ENCODE results near the gene IFITM5. TPM values are rescaled to one million over a fixed set of nuclear protein-coding genes. Genes with fewer than 3 reads are reported as not detected.

IFITM5 gene
- total RNA-seq, 4 donors from 2014 or later, result not detected

DNA sequence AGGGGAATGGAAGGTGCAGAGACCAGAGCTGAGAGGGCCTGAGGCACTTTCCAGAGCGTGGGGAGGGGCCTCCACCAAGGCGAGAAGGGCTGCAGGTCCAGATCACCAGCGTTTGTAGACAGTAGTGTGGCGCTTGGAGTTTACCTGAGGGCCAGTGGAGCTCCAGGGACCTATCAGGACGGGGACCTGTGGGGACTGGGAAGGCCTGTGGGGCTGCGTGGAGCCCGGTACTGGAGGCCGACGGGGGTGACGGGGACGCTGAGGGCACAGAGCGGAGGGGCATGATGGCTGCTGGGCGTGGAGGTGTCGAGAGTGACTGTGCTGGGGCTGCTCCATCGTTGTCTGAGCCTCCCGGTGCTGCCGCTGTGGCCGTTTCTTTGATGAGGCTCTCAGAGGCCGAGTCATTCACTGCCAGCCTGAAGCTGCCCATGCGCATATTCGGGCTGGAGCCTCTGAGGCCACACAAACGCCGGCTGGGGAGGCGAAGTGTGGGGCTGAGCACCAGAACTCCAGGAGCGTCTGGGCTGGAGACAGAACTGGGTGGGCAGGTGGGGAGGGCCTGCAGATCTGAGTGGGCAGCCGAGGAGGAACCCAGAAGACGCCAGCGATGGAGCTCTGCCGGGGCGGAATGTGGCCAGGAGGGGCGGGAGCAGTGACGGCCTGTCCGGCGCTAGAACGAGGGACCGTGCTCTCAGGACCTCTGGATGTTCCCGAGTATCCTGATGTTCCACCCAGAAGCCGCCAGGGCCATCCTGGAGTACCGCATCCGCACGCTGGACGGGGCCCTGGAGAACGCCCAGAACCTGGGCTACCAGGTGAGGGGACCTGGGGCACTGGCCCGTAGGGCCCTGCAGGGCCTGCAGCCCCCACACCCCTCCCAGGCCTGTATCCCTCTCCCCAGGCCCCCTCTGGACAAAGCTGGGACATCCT lies 7.8 kb downstream of the IFITM5 start:
- Histone ChIP-seq H3K36me3 (no peaks in the 10 kb centered on the region), H3K27me3 (no peaks in the 10 kb centered on the region), H3K9me3 (no peaks in the 10 kb centered on the region), H3K4me1 (peaks cover 13 to 20% of the 10 kb centered on the region in 2 donors), H3K27ac (no peak overlapping the region), H3K4me3 (replicated peaks in 1 of 3) (no peak overlapping the region)
- 91 to 94% methylated on average over 39 of the region's 44 CpGs for WGBS, 2 donors
- TF ChIP-seq POLR2A (IDR thresholded peaks at IDR 0.05), result no peak
- TF ChIP-seq, protein P1, sequence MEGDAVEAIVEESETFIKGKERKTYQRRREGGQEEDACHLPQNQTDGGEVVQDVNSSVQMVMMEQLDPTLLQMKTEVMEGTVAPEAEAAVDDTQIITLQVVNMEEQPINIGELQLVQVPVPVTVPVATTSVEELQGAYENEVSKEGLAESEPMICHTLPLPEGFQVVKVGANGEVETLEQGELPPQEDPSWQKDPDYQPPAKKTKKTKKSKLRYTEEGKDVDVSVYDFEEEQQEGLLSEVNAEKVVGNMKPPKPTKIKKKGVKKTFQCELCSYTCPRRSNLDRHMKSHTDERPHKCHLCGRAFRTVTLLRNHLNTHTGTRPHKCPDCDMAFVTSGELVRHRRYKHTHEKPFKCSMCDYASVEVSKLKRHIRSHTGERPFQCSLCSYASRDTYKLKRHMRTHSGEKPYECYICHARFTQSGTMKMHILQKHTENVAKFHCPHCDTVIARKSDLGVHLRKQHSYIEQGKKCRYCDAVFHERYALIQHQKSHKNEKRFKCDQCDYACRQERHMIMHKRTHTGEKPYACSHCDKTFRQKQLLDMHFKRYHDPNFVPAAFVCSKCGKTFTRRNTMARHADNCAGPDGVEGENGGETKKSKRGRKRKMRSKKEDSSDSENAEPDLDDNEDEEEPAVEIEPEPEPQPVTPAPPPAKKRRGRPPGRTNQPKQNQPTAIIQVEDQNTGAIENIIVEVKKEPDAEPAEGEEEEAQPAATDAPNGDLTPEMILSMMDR (IDR thresholded peaks at IDR 0.05), result no peak
- intact Hi-C loops (cut with DNase I), result no loop called here
- no peak for DNase-seq

DNA sequence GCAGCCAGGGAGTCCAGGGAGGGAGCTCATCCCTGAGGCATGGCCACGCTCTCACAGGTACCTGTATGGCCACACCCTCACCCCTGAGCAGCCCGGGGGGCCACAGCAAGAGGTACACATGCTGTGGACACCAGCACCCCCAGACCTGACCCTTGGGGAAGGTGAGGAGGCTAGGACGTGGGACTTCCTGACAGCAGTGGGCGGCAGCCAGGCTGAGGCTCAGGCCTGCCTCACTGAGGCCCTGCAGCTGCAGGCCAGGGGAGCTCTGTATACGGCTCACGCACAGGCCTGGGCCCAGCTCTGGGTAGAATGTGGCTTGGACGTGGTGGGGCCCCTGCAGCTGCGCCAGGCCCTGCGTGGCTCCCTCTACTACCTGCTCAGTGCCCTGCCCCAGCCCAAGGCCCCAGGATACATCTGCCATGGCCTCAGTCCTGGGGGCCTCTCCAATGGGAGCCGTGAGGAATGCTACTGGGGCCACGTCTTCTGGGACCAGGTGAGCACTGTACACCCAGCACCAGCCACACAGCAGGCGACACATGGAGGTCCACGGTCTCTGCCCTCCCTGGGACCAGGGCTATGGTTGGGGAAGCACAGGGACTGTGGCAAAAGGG lies 8.6 kb downstream of the IFITM5 start:
- H3K36me3 ChIP-seq, result no peaks in the 10 kb centered on the region
- no peaks in the 10 kb centered on the region for H3K9me3 ChIP-seq
- TF ChIP-seq, protein P1 (IDR thresholded peaks at IDR 0.05), result no peak
- no peak for TF ChIP-seq POLR2A (IDR thresholded peaks at IDR 0.05)
- no peak overlapping the region for H3K4me3 ChIP-seq (replicated peaks in 1 of 3)
- WGBS, 2 donors, result 80 to 94% methylated on average over 1 to 5 of the region's 13 CpGs
- H3K27ac ChIP-seq, result no peak overlapping the region
- DNase-seq, result peak in 1 of 2 donors; percentile 1
- intact Hi-C loops (cut with DNase I), result no loop called here
- no peaks in the 10 kb centered on the region for H3K27me3 ChIP-seq
- H3K4me1 ChIP-seq, result peaks cover 13 to 20% of the 10 kb centered on the region in 2 donors

DNA sequence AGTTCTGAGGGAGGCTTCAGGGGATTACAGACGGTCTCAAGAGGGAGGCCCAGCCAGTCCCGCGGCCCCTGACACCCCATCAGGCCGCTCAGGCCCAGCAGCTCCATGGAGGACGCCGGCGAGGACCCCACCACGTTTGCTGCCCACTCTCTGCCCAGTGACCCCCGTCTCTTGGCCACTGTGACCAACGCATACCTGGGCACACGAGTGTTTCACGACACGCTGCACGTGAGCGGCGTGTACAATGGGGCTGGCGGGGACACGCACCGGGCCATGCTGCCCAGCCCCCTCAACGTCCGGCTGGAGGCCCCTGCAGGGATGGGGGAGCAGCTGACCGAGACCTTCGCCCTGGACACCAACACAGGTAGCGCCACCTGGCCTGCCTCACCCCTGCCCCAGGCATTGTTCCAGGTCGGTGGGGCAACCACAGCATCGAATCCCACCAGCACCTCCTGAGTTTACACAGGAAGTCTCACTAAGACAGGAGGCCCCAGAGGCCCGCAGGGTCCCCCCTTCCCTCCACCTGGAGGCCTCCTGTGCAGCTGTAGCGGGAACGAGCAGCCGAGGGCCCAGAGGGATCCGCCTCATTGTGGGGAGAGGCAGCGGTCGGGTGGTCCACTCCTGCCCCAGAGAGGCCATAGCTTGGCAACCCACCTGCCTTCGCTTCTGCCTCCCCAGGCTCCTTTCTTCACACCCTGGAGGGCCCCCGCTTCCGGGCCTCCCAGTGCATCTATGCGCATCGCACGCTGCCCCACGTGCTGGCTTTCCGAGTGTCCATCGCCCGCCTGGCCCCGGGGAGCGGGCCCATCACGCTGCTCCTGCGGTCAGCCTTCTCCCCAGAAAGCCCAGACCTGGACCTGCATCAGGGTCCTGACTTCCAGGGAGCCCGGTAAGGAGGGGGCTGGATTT lies 9.4 kb downstream of the IFITM5 start:
- Histone ChIP-seq H3K4me1 (peaks cover 13 to 20% of the 10 kb centered on the region in 2 donors), H3K36me3 (no peaks in the 10 kb centered on the region), H3K27me3 (no peaks in the 10 kb centered on the region), H3K4me3 (replicated peaks in 1 of 3) (peak overlapping the region in 1 of 3 donors; percentile 73), H3K27ac (peak overlapping the region in 1 of 3 donors; percentile 28), H3K9me3 (no peaks in the 10 kb centered on the region)
- intact Hi-C loops (cut with DNase I), result loop anchor here (10.0 kb wide), 1 partner anchor 85 kb away; the partner anchor contains the start of genes BET1L and RIC8A
- 87 to 88% methylated on average over 25 to 39 of the region's 48 CpGs for WGBS, 2 donors
- TF ChIP-seq, protein P1 (IDR thresholded peaks at IDR 0.05), result no peak
- TF ChIP-seq POLR2A (IDR thresholded peaks at IDR 0.05), result no peak
- peak; percentile 3 to 5 for DNase-seq

DNA sequence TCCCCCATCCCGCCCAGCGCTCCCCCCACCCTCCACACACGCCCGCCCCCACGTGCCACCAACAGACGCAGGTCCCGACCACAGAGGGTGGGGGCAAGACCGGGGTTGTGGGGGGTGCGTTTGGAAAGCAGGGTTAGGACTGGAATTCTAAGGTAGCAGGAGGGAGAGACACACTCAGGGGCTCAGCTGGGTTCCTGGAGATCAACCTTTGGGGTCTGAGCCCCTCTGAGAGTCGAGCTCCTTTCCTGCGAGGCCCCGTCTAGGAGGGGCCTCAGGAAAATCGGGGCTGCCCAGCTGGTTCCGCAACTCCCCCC lies 10.0 kb downstream of the IFITM5 start:
- Histone ChIP-seq H3K27me3 (no peaks in the 10 kb centered on the region), H3K4me3 (replicated peaks in 1 of 3) (peak overlapping the region in 1 of 3 donors; percentile 73), H3K27ac (peak overlapping the region in 2 of 3 donors; percentile 17 to 28), H3K36me3 (no peaks in the 10 kb centered on the region), H3K9me3 (no peaks in the 10 kb centered on the region), H3K4me1 (peaks cover 13 to 20% of the 10 kb centered on the region in 2 donors)
- peak in 1 of 2 donors; percentile 7 for DNase-seq
- TF ChIP-seq, protein P1 (IDR thresholded peaks at IDR 0.05), result no peak
- no peak for TF ChIP-seq POLR2A (IDR thresholded peaks at IDR 0.05)
- intact Hi-C loops (cut with DNase I), result loop anchor here (10.0 kb wide), 1 partner anchor 85 kb away; the partner anchor contains the start of genes BET1L and RIC8A
- WGBS, 2 donors, result 30 to 60% methylated on average over 1 to 2 of the region's 14 CpGs

Data from thyroid gland (tissue), 4 donors.